ENCODE measurements around the gene RAB1A. TPM values are rescaled to one million over a fixed set of nuclear protein-coding genes. Genes with fewer than 3 reads are reported as not detected.
A peak's percentile ranks its signal among the peaks of the same experiment; 100 is the strongest.

The RAB1A gene
- total and polyA plus RNA-seq, 9 donors, result 75.6 to 188 (median 139) TPM

DNA sequence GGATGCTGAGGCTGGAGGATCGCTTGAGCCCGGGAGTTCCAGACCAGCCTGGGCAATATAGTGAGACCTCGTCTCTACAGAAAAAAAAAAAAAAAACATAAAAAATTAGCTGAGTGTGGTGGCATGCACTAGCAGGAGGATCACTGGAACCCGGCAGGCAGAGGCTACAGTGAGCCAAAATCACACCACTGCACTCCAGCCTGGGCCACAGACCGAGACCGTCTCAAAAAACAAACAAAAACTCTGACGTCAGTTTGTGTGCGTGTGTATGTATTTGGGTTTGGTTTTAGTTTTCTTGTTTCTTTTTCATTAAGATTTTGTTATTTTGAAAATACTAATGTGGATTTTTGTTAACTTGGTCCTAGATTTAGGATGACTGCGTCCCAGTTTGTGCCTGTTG lies 54.7 kb downstream of the RAB1A start:
- DNase-seq, result no peak
- Histone ChIP-seq H3K27ac (ENCODE audit: low read length) (no peak overlapping the region), H3K36me3 (ENCODE audit: control insufficient read depth, insufficient read depth, low read length) (peaks cover 80% of the 10 kb centered on the region), H3K4me3 (ENCODE audit: low read length) (no peak overlapping the region), H3K4me1 (ENCODE audit: control insufficient read depth, insufficient read depth, low read length) (peaks cover 27% of the 10 kb centered on the region), H3K27me3 (ENCODE audit: control insufficient read depth, insufficient read depth, low read length) (no peaks in the 10 kb centered on the region), H3K9me3 (replicated peaks; ENCODE audit: control insufficient read depth, low read depth, low read length) (no peaks in the 10 kb centered on the region)
- WGBS (ENCODE audit: insufficient coverage), result no CpG with 5 or more reads among the region's 9 CpGs

- Histone ChIP-seq H3K4me3 (ENCODE audit: low read length) (no peak overlapping the region), H3K27me3 (ENCODE audit: control insufficient read depth, insufficient read depth, low read length) (no peaks in the 10 kb centered on the region), H3K27ac (ENCODE audit: low read length) (no peak overlapping the region), H3K9me3 (replicated peaks; ENCODE audit: control insufficient read depth, low read depth, low read length) (no peaks in the 10 kb centered on the region), H3K4me1 (ENCODE audit: control insufficient read depth, insufficient read depth, low read length) (peaks cover 36% of the 10 kb centered on the region), H3K36me3 (ENCODE audit: control insufficient read depth, insufficient read depth, low read length) (peaks cover 79% of the 10 kb centered on the region)
- WGBS (ENCODE audit: insufficient coverage), result 43% methylated on average over 1 of the region's 12 CpGs
- DNase-seq, result peak; percentile 83
These were observed 55.9 kb downstream of the RAB1A start for GRCh38 chr2:65073879-65074565.

DNA sequence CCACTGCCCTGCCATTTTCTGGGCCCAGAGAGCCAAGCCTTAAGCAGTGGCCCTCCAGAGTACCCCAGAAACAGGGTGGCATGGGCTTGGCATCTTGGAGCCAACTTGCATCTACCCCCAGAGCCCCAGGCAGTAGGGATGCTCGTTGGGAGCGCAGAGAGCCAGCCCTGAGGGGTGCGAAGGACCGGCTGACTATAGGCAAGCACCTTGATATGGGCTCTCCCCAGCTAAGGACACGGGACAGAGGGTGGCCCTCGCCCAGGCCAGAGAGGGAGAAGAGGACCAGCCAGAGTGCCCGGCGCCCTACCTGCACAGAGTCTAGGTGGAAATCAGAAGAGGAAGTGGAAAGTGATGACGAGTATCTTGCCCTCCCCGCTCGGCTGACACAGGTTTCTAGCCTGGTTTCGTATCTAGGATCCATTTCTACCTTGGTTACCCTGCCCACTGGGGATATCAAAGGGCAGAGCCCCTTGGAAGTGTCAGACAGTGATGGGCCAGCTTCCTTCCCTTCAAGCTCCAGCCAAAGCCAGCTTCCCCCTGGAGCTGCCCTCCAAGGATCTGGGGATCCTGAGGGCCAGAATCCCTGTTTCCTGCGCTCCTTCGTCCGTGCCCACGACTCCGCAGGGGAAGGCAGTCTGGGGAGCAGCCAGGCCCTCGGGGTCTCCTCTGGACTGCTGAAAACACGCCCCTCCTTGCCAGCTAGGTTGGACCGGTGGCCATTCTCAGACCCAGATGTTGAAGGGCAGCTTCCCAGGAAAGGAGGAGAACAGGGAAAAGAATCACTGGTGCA lies 57.5 kb downstream of the RAB1A start:
- 94% methylated on average over 14 of the region's 20 CpGs for WGBS (ENCODE audit: insufficient coverage)
- peaks cover 47% of the 10 kb centered on the region for H3K4me1 ChIP-seq (ENCODE audit: control insufficient read depth, insufficient read depth, low read length)
- H3K9me3 ChIP-seq (replicated peaks; ENCODE audit: control insufficient read depth, low read depth, low read length), result no peaks in the 10 kb centered on the region
- no peaks in the 10 kb centered on the region for H3K27me3 ChIP-seq (ENCODE audit: control insufficient read depth, insufficient read depth, low read length)
- DNase-seq, result no peak
- H3K36me3 ChIP-seq (ENCODE audit: control insufficient read depth, insufficient read depth, low read length), result peaks cover 70% of the 10 kb centered on the region
- no peak overlapping the region for H3K27ac ChIP-seq (ENCODE audit: low read length)
- no peak overlapping the region for H3K4me3 ChIP-seq (ENCODE audit: low read length)

DNA sequence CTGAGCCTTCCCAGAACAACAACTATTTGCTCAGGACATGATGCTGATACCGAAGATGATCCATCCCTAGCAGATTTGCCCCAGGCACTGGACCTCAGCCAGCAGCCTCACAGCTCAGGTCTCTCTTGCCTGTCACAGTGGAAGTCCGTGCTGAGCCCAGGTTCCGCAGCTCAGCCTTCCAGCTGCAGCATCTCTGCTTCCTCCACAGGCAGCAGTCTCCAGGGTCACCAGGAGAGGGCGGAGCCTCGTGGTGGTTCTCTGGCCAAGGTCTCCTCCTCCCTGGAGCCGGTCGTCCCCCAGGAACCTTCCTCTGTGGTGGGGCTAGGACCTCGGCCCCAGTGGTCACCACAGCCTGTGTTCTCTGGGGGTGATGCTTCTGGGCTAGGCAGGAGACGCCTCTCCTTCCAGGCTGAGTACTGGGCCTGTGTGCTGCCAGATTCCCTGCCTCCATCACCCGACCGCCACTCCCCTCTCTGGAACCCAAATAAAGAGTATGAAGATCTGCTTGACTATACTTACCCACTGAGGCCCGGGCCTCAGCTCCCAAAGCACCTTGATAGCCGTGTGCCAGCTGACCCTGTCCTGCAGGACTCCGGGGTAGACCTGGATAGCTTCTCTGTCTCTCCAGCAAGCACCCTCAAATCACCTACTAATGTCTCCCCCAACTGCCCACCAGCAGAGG lies 58.3 kb downstream of the RAB1A start:
- Histone ChIP-seq H3K9me3 (replicated peaks; ENCODE audit: control insufficient read depth, low read depth, low read length) (no peaks in the 10 kb centered on the region), H3K27ac (ENCODE audit: low read length) (no peak overlapping the region), H3K4me3 (ENCODE audit: low read length) (no peak overlapping the region), H3K4me1 (ENCODE audit: control insufficient read depth, insufficient read depth, low read length) (peaks cover 47% of the 10 kb centered on the region), H3K36me3 (ENCODE audit: control insufficient read depth, insufficient read depth, low read length) (peaks cover 67% of the 10 kb centered on the region), H3K27me3 (ENCODE audit: control insufficient read depth, insufficient read depth, low read length) (no peaks in the 10 kb centered on the region)
- WGBS (ENCODE audit: insufficient coverage), result 83% methylated on average over 10 of the region's 14 CpGs
- no peak for DNase-seq

DNA sequence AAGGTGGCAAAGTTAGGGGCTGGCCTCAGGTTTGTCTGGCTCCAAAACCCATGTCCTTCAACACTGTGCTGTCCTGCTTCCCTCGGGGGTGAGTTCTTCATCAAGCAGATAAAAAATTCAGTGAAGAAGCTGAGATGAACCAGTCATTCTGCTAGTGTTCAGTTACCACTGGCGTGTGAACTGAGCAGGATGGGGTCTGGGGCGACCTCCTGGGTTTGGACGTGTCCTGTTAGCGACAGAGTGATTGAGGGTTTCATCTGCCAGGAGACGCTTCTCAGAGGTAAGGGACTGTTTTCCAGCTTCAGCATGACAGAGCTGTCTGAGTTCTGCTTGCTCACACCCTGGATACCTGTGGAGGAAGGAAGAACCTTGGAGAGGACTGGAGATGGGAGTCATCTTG lies 59.0 kb downstream of the RAB1A start:
- no peaks in the 10 kb centered on the region for H3K27me3 ChIP-seq (ENCODE audit: control insufficient read depth, insufficient read depth, low read length)
- 80% methylated on average over 6 of the region's 6 CpGs for WGBS (ENCODE audit: insufficient coverage)
- H3K4me1 ChIP-seq (ENCODE audit: control insufficient read depth, insufficient read depth, low read length), result peaks cover 44% of the 10 kb centered on the region
- no peak overlapping the region for H3K4me3 ChIP-seq (ENCODE audit: low read length)
- no peak overlapping the region for H3K27ac ChIP-seq (ENCODE audit: low read length)
- H3K9me3 ChIP-seq (replicated peaks; ENCODE audit: control insufficient read depth, low read depth, low read length), result no peaks in the 10 kb centered on the region
- H3K36me3 ChIP-seq (ENCODE audit: control insufficient read depth, insufficient read depth, low read length), result peaks cover 68% of the 10 kb centered on the region
- no peak for DNase-seq

- H3K27me3 ChIP-seq (ENCODE audit: control insufficient read depth, insufficient read depth, low read length), result no peaks in the 10 kb centered on the region
- H3K27ac ChIP-seq (ENCODE audit: low read length), result no peak overlapping the region
- peaks cover 45% of the 10 kb centered on the region for H3K4me1 ChIP-seq (ENCODE audit: control insufficient read depth, insufficient read depth, low read length)
- H3K4me3 ChIP-seq (ENCODE audit: low read length), result no peak overlapping the region
- no peaks in the 10 kb centered on the region for H3K9me3 ChIP-seq (replicated peaks; ENCODE audit: control insufficient read depth, low read depth, low read length)
- H3K36me3 ChIP-seq (ENCODE audit: control insufficient read depth, insufficient read depth, low read length), result peaks cover 68% of the 10 kb centered on the region
- no peak for DNase-seq
- WGBS (ENCODE audit: insufficient coverage), result 42% methylated on average over 8 of the region's 8 CpGs
These were observed 59.6 kb downstream of the RAB1A start for GRCh38 chr2:65070172-65070830.

- no peaks in the 10 kb centered on the region for H3K27me3 ChIP-seq (ENCODE audit: control insufficient read depth, insufficient read depth, low read length)
- 89% methylated on average over 5 of the region's 6 CpGs for WGBS (ENCODE audit: insufficient coverage)
- peaks cover 52% of the 10 kb centered on the region for H3K4me1 ChIP-seq (ENCODE audit: control insufficient read depth, insufficient read depth, low read length)
- peaks cover 60% of the 10 kb centered on the region for H3K36me3 ChIP-seq (ENCODE audit: control insufficient read depth, insufficient read depth, low read length)
- no peak for DNase-seq
- H3K9me3 ChIP-seq (replicated peaks; ENCODE audit: control insufficient read depth, low read depth, low read length), result no peaks in the 10 kb centered on the region
- H3K4me3 ChIP-seq (ENCODE audit: low read length), result no peak overlapping the region
- H3K27ac ChIP-seq (ENCODE audit: low read length), result no peak overlapping the region
These were observed 60.5 kb downstream of the RAB1A start for GRCh38 chr2:65069439-65069824.

GRCh38 chr2:65067806-65068553 lies 61.9 kb downstream of the RAB1A start:
- no peak for DNase-seq
- Histone ChIP-seq H3K4me1 (ENCODE audit: control insufficient read depth, insufficient read depth, low read length) (peaks cover 50% of the 10 kb centered on the region), H3K36me3 (ENCODE audit: control insufficient read depth, insufficient read depth, low read length) (peaks cover 46% of the 10 kb centered on the region), H3K27me3 (ENCODE audit: control insufficient read depth, insufficient read depth, low read length) (no peaks in the 10 kb centered on the region), H3K4me3 (ENCODE audit: low read length) (no peak overlapping the region), H3K9me3 (replicated peaks; ENCODE audit: control insufficient read depth, low read depth, low read length) (no peaks in the 10 kb centered on the region), H3K27ac (ENCODE audit: low read length) (no peak overlapping the region)
- WGBS (ENCODE audit: insufficient coverage), result 85% methylated on average over 13 of the region's 14 CpGs

- H3K36me3 ChIP-seq (ENCODE audit: control insufficient read depth, insufficient read depth, low read length), result peaks cover 16% of the 10 kb centered on the region
- peak; percentile 86 for DNase-seq
- H3K4me1 ChIP-seq (ENCODE audit: control insufficient read depth, insufficient read depth, low read length), result peaks cover 67% of the 10 kb centered on the region
- H3K9me3 ChIP-seq (replicated peaks; ENCODE audit: control insufficient read depth, low read depth, low read length), result no peaks in the 10 kb centered on the region
- H3K4me3 ChIP-seq (ENCODE audit: low read length), result no peak overlapping the region
- 6% methylated on average over 6 of the region's 14 CpGs for WGBS (ENCODE audit: insufficient coverage)
- no peaks in the 10 kb centered on the region for H3K27me3 ChIP-seq (ENCODE audit: control insufficient read depth, insufficient read depth, low read length)
- peak overlapping the region; percentile 85 for H3K27ac ChIP-seq (ENCODE audit: low read length)
These were observed 65.0 kb downstream of the RAB1A start for GRCh38 chr2:65064728-65065552.

Data from muscle of leg (tissue), 11 donors.